Uterus (tissue), 2 donors: ENCODE data around the gene EMC10.

ENCODE experiments used
- CTCF ChIP-seq, 4 experiments: fragments of 200-600 bp in 2 of 4; fragments of 450-650 bp in 2 of 4; sonication (generic) in 2 of 4; IDR thresholded peaks; one replicate each; pipeline ENCODE4 v1.5.1; 2016 to 2019; ENCODE audit warnings: antibody characterized with exemption in 4 of 4, mild to moderate bottlenecking in 2 of 4, moderate library complexity in 1 of 4
- POLR2A ChIP-seq, 2 donors: fragments of 450-650 bp; IDR thresholded peaks; one replicate each; pipeline ENCODE4 v1.6.1; 2016; ENCODE audit warnings: antibody characterized with exemption in 2 of 2, mild to moderate bottlenecking in 1 of 2, moderate library complexity in 1 of 2

- TF ChIP-seq CTCF (IDR thresholded peaks at IDR 0.05) (no peak), POLR2A (IDR thresholded peaks at IDR 0.05) (no peak)
Measured at GRCh38 chr19:50467566-50467965, 8.7 kb upstream of the EMC10 start.
